Prostate gland (tissue), 2 donors: ENCODE data around the gene SLC51B. TPM values are rescaled to one million over a fixed set of nuclear protein-coding genes. Genes with fewer than 3 reads are reported as not detected.
A peak's percentile ranks its signal among the peaks of the same experiment; 100 is the strongest.

Experiments used
- DNase-seq: peaks from one replicate; pipeline ENCODE4 v3.0.0-alpha.2; 2019; ENCODE audit warnings: low spot score
- H3K27ac ChIP-seq, 2 donors: fragments of 200-600 bp; sonication (generic); 2 replicates each; pipeline ENCODE4 v1.5.1; 2017 to 2019
- H3K27me3 ChIP-seq: fragments of 200-600 bp; sonication (generic); replicated peaks from 2 replicates; pipeline ENCODE4 v1.5.1; 2019; ENCODE audit not compliant: insufficient read depth
- H3K36me3 ChIP-seq, 2 donors: fragments of 200-600 bp; sonication (generic); 1 replicate in 1 of 2; 2 replicates in 1 of 2; pipeline versions ENCODE4 v1.5.1 to v1.8.1; 2017 to 2019
- H3K4me1 ChIP-seq: fragments of 200-600 bp; sonication (generic); replicated peaks from 2 replicates; pipeline ENCODE4 v1.5.1; 2019
- H3K4me3 ChIP-seq, 2 donors: fragments of 200-600 bp; sonication (generic); 2 replicates each; pipeline ENCODE4 v1.5.1; 2017 to 2019
- H3K9me3 ChIP-seq: fragments of 200-600 bp; sonication (generic); 2 replicates; pipeline ENCODE4 v1.5.1; 2017
- CTCF ChIP-seq, 4 experiments: fragments of 200-600 bp in 2 of 4; fragments of 450-650 bp in 2 of 4; sonication (generic) in 2 of 4; IDR thresholded peaks; 1 replicate in 3 of 4; 2 replicates in 1 of 4; pipeline ENCODE4 v1.5.1; 2016 to 2019; ENCODE audit warnings: antibody characterized with exemption in 4 of 4, mild to moderate bottlenecking in 2 of 4, moderate library complexity in 2 of 4
- POLR2A ChIP-seq: fragments of 450-650 bp; IDR thresholded peaks from one replicate; pipeline ENCODE4 v1.6.1; 2016; ENCODE audit warnings: antibody characterized with exemption, mild to moderate bottlenecking
- POLR2AphosphoS5 ChIP-seq: sonication (generic); formaldehyde crosslinking; IDR thresholded peaks from one replicate; pipeline ENCODE4 v1.6.1; 2017; ENCODE audit warnings: antibody characterized with exemption
- WGBS: methylation state at CpG from one replicate; pipeline ENCODE4 v1.1.5; 2018; 5-methylcytosine and 5-hydroxymethylcytosine counted together
- intact Hi-C: fragments of 100-400 bp; cut with DNase I; formaldehyde crosslinking; loops from one replicate; pipeline ENCODE4 v1.14.2; 2022
- total RNA-seq, 2 donors: library from RNA; depleted of rRNA; stranded (reverse); fragments of >200 nt; gene quantifications; one replicate each; pipeline ENCODE4 v1.1.0, GENCODE V29; 2016

The SLC51B gene
- total RNA-seq, 2 donors from 2014 or later: 0.68 TPM; not detected in 1

GRCh38 chr15:65060641-65061397 lies 15.6 kb downstream of the SLC51B start:
- intact Hi-C loops: no loop called here
- Histone ChIP-seq H3K4me1 (no peaks in the 10 kb centered on the region), H3K9me3 (no peaks in the 10 kb centered on the region), H3K27me3 (no peaks in the 10 kb centered on the region), H3K27ac (no peak overlapping the region), H3K4me3 (no peak overlapping the region), H3K36me3 (no peaks in the 10 kb centered on the region)
- TF ChIP-seq CTCF (IDR thresholded peaks at IDR 0.05) (no peak), POLR2A (no peak), POLR2AphosphoS5 (no peak)
- DNase-seq: no peak
- WGBS: 71% methylated on average over 6 of the region's 6 CpGs

GRCh38 chr15:65062061-65062460 lies 16.9 kb downstream of the SLC51B start:
- Histone ChIP-seq H3K27me3 (no peaks in the 10 kb centered on the region), H3K9me3 (no peaks in the 10 kb centered on the region), H3K4me1 (no peaks in the 10 kb centered on the region), H3K27ac (peak overlapping the region in 1 of 2 donors; percentile 22), H3K36me3 (no peaks in the 10 kb centered on the region), H3K4me3 (no peak overlapping the region)
- intact Hi-C loops: no loop called here
- WGBS: 69% methylated on average over 5 of the region's 5 CpGs
- no peak for DNase-seq
- TF ChIP-seq CTCF (IDR thresholded peaks at IDR 0.05) (no peak), POLR2AphosphoS5 (no peak), POLR2A (no peak)

- H3K4me3 ChIP-seq: no peak overlapping the region
- no peak for DNase-seq
- H3K36me3 ChIP-seq: no peaks in the 10 kb centered on the region
- intact Hi-C loops: no loop called here
- peak overlapping the region; percentile 8 to 33 for H3K27ac ChIP-seq
- H3K4me1 ChIP-seq: no peaks in the 10 kb centered on the region
- H3K27me3 ChIP-seq: peaks cover 2% of the 10 kb centered on the region
- WGBS: 65% methylated on average over 5 of the region's 5 CpGs
- TF ChIP-seq CTCF (IDR thresholded peaks at IDR 0.05) (no peak), POLR2A (no peak), POLR2AphosphoS5 (no peak)
- no peaks in the 10 kb centered on the region for H3K9me3 ChIP-seq
Measured at GRCh38 chr15:65062726-65063125, 17.5 kb downstream of the SLC51B start.

GRCh38 chr15:65066001-65066634 lies 20.9 kb downstream of the SLC51B start:
- Histone ChIP-seq H3K4me3 (peak overlapping the region; percentile 42 to 48), H3K27ac (peak overlapping the region; percentile 78 to 87), H3K36me3 (no peaks in the 10 kb centered on the region), H3K27me3 (peaks cover 2% of the 10 kb centered on the region), H3K4me1 (no peaks in the 10 kb centered on the region), H3K9me3 (no peaks in the 10 kb centered on the region)
- DNase-seq: no peak
- intact Hi-C loops: no loop called here
- WGBS: 49% methylated on average over 3 of the region's 3 CpGs
- no peak for TF ChIP-seq POLR2A
- no peak for TF ChIP-seq POLR2AphosphoS5
- TF ChIP-seq CTCF (IDR thresholded peaks at IDR 0.05): no peak
